Measurements from ENCODE around the gene MYL6.
A peak's percentile ranks its signal among the peaks of the same experiment; 100 is the strongest.

The MYL6 gene

GRCh38 chr12:56129206-56129941 is 28.8 kb upstream of the MYL6 start:
- no peak for DNase-seq (ENCODE audit: low read depth)

- no peak for DNase-seq (ENCODE audit: low read depth)
These were observed 28.1 kb upstream of the MYL6 start for GRCh38 chr12:56129942-56130495.

GRCh38 chr12:56130876-56131275 is 27.3 kb upstream of the MYL6 start:
- no peak for DNase-seq (ENCODE audit: low read depth)

GRCh38 chr12:56134897-56135296 is 23.3 kb upstream of the MYL6 start:
- no peak for DNase-seq (ENCODE audit: low read depth)

- DNase-seq (ENCODE audit: low read depth) = no peak
These were observed 20.1 kb upstream of the MYL6 start for GRCh38 chr12:56137853-56138571.

GRCh38 chr12:56141946-56142784 is 16.0 kb upstream of the MYL6 start:
- DNase-seq (ENCODE audit: low read depth) = no peak

GRCh38 chr12:56143217-56143616 is 14.9 kb upstream of the MYL6 start:
- DNase-seq (ENCODE audit: low read depth) = no peak

- no peak for DNase-seq (ENCODE audit: low read depth)
These were observed 14.3 kb upstream of the MYL6 start for GRCh38 chr12:56143870-56144269.

GRCh38 chr12:56145217-56145616 is 12.9 kb upstream of the MYL6 start:
- DNase-seq (ENCODE audit: low read depth) = no peak

GRCh38 chr12:56146492-56147460 is 11.4 kb upstream of the MYL6 start:
- no peak for DNase-seq (ENCODE audit: low read depth)

GRCh38 chr12:56150563-56150962 is 7.6 kb upstream of the MYL6 start:
- DNase-seq (ENCODE audit: low read depth) = no peak

GRCh38 chr12:56151672-56152131 is 6.5 kb upstream of the MYL6 start:
- no peak for DNase-seq (ENCODE audit: low read depth)

GRCh38 chr12:56152132-56152755 is 5.9 kb upstream of the MYL6 start, which contains the start of gene MYL6B:
TSS of gene MYL6B (plus strand) at chr12:56152587. CDS start at chr12:56153919, 1,332 bp downstream.
- DNase-seq (ENCODE audit: low read depth) = peak; percentile 72

GRCh38 chr12:56152756-56153677 is 5.1 kb upstream of the MYL6 start:
- DNase-seq (ENCODE audit: low read depth) = no peak

- no peak for DNase-seq (ENCODE audit: low read depth)
These were observed 4.5 kb upstream of the MYL6 start for GRCh38 chr12:56153678-56154065.

GRCh38 chr12:56154246-56154771 is 3.9 kb upstream of the MYL6 start:
- DNase-seq (ENCODE audit: low read depth) = no peak

- no peak for DNase-seq (ENCODE audit: low read depth)
These were observed 3.3 kb upstream of the MYL6 start for GRCh38 chr12:56154818-56155217.

- DNase-seq (ENCODE audit: low read depth) = no peak
These were observed 2.8 kb upstream of the MYL6 start for GRCh38 chr12:56155256-56155845.

All from HS-27A (cell line).